K562 (cell line): ENCODE measurements around the gene ERCC3. TPM values are rescaled to one million over a fixed set of nuclear protein-coding genes. Genes with fewer than 3 reads are reported as not detected.
A peak's percentile ranks its signal among the peaks of the same experiment; 100 is the strongest.

Experiments
- BMI1 ChIP-seq: fragments of 150-350 bp; IDR thresholded peaks from 2 replicates; pipeline ENCODE4 v1.6.1; 2014; ENCODE audit warnings: low read length
- CBX1 ChIP-seq: sonication (generic); IDR thresholded peaks from 2 replicates; pipeline ENCODE4 v1.6.1; 2016; ENCODE audit warnings: antibody characterized with exemption, low read depth, mild to moderate bottlenecking
- CLOCK ChIP-seq: fragments of 250-450 bp; sonication (Bioruptor Pico); IDR thresholded peaks from 2 replicates; pipeline ENCODE4 v1.4.0; 2020; ENCODE audit warnings: mild to moderate bottlenecking, moderate library complexity, borderline replicate concordance
- FOS ChIP-seq: IDR thresholded peaks from 3 replicates; pipeline ENCODE4 v1.6.1; 2011; ENCODE audit not compliant: insufficient read length; ENCODE audit errors: extremely low read depth
- FOXA3 ChIP-seq, 2 experiments: fragments of 450-650 bp in 1 of 2; sonication (generic) in 1 of 2; formaldehyde crosslinking; IDR thresholded peaks in 1 of 2; conservative IDR thresholded peaks in 1 of 2; 2 replicates each; pipeline versions ENCODE4 v1.4.0 to v1.8.0; 2020 to 2022; ENCODE audit warnings: mild to moderate bottlenecking in 2 of 2, missing genetic modification reagents in 1 of 2
- FOXJ3 ChIP-seq: sonication (generic); formaldehyde crosslinking; IDR thresholded peaks from 2 replicates; pipeline ENCODE4 v1.4.0; 2020; ENCODE audit warnings: mild to moderate bottlenecking, missing genetic modification reagents
- KLF16 ChIP-seq: IDR thresholded peaks from 2 replicates; pipeline ENCODE4 v1.6.1; 2016; ENCODE audit warnings: antibody characterized with exemption
- MAFK ChIP-seq: IDR thresholded peaks from 2 replicates; pipeline ENCODE4 v1.6.1; 2011; ENCODE audit warnings: low read length, improper control_type of control experiment
- MCM3 ChIP-seq: fragments of 450-650 bp; IDR thresholded peaks from 2 replicates; pipeline ENCODE4 v1.6.1; 2016
- MIER1 ChIP-seq: fragments of 450-650 bp; IDR thresholded peaks from 2 replicates; pipeline ENCODE4 v1.6.1; 2016; ENCODE audit warnings: antibody characterized with exemption, mild to moderate bottlenecking, low read depth
- MXI1 ChIP-seq: IDR thresholded peaks from 2 replicates; pipeline ENCODE4 v1.6.1; 2011; ENCODE audit warnings: low read depth, mild to moderate bottlenecking, improper control_type of control experiment, low read length
- NCOA1 ChIP-seq: fragments of 450-650 bp; IDR thresholded peaks from 2 replicates; pipeline ENCODE4 v1.6.1; 2016; ENCODE audit warnings: low read depth
- NCOA4 ChIP-seq: fragments of 450-650 bp; IDR thresholded peaks from 2 replicates; pipeline ENCODE4 v1.6.1; 2018; ENCODE audit warnings: mild to moderate bottlenecking; ENCODE audit not compliant: partially characterized antibody
- NR1H2 ChIP-seq: sonication (generic); formaldehyde crosslinking; IDR thresholded peaks from 2 replicates; pipeline ENCODE4 v1.4.0; 2020; ENCODE audit warnings: mild to moderate bottlenecking, missing genetic modification reagents
- NR3C1 ChIP-seq: sonication (generic); formaldehyde crosslinking; IDR thresholded peaks from 2 replicates; pipeline ENCODE4 v1.8.1; 2022; ENCODE audit warnings: missing genetic modification reagents
- NUFIP1 ChIP-seq: fragments of 450-650 bp; IDR thresholded peaks from 2 replicates; pipeline ENCODE4 v1.6.1; 2018; ENCODE audit not compliant: partially characterized antibody
- SPI1 ChIP-seq: IDR thresholded peaks from 2 replicates; pipeline ENCODE4 v1.6.1; 2011; ENCODE audit warnings: low read depth, low read length, control low read depth, borderline replicate concordance
- SUPT5H ChIP-seq: fragments of 450-650 bp; IDR thresholded peaks from 2 replicates; pipeline ENCODE4 v1.6.1; 2016
- ZNF124 ChIP-seq: sonication (generic); formaldehyde crosslinking; IDR thresholded peaks from 2 replicates; pipeline ENCODE4 v1.8.1; 2022; ENCODE audit warnings: missing genetic modification reagents
- ZNF140 ChIP-seq: fragments of 250-450 bp; sonication (Bioruptor Pico); IDR thresholded peaks from 2 replicates; pipeline ENCODE4 v1.8.0; 2021; ENCODE audit warnings: moderate library complexity, mild to moderate bottlenecking, inconsistent platforms
- ZNF146 ChIP-seq: IDR thresholded peaks from one replicate; pipeline ENCODE4 v1.6.1; 2018; ENCODE audit warnings: missing compliant biosample characterization; ENCODE audit not compliant: unreplicated experiment
- ZNF436 ChIP-seq: fragments of 250-450, 450-650 bp; sonication (Bioruptor Pico); formaldehyde crosslinking; IDR thresholded peaks from 2 replicates; pipeline ENCODE4 v1.7.0; 2020; ENCODE audit warnings: mild to moderate bottlenecking
- ZNF785 ChIP-seq: fragments of 250-450 bp; sonication (Bioruptor Pico); IDR thresholded peaks from 2 replicates; pipeline ENCODE4 v1.4.0; 2020; ENCODE audit warnings: mild to moderate bottlenecking
- polyA plus RNA-seq, 8 experiments: library from polyadenylated mRNA; depleted of rRNA in 4 of 8; stranded (reverse) in 5 of 8; unstranded in 3 of 8; fragments of >200 nt; fragmentation: Nextera tagmentation in 2 of 8; fragmentation: Illumina TruSeq in 1 of 8; extraction: Ambion mirVana in 2 of 8; extraction: Trizol in 1 of 8; gene quantifications; 2 replicates each; pipeline versions ENCODE4 v1.2.1 to v1.2.3, GENCODE V29; 2011 to 2014; ENCODE audit warnings: inconsistent platforms in 1 of 8, missing spikeins in 1 of 8
- total RNA-seq, 7 experiments: library from RNA; depleted of rRNA in 6 of 7; stranded (reverse); fragments of >200 nt in 6 of 7; fragmentation: Illumina TruSeq in 2 of 7; extraction: Trizol in 2 of 7; gene quantifications; 2 replicates each; pipeline versions ENCODE4 v1.2.1 to v1.2.3, GENCODE V29; 2011 to 2021; ENCODE audit warnings: low replicate concordance in 1 of 7
- TF ChIP-seq, protein P1 (sequence below): sonication (generic); formaldehyde crosslinking; IDR thresholded peaks from 2 replicates; pipeline ENCODE4 v1.8.0; 2022; ENCODE audit warnings: mild to moderate bottlenecking, missing genetic modification reagents

The ERCC3 gene
- total and polyA plus RNA-seq, 9 of the 15 experiments (the other 6 are each of a cell fraction or from before 2014, with no cell fraction given): 17.9 to 61.5 (median 43.1) TPM

DNA sequence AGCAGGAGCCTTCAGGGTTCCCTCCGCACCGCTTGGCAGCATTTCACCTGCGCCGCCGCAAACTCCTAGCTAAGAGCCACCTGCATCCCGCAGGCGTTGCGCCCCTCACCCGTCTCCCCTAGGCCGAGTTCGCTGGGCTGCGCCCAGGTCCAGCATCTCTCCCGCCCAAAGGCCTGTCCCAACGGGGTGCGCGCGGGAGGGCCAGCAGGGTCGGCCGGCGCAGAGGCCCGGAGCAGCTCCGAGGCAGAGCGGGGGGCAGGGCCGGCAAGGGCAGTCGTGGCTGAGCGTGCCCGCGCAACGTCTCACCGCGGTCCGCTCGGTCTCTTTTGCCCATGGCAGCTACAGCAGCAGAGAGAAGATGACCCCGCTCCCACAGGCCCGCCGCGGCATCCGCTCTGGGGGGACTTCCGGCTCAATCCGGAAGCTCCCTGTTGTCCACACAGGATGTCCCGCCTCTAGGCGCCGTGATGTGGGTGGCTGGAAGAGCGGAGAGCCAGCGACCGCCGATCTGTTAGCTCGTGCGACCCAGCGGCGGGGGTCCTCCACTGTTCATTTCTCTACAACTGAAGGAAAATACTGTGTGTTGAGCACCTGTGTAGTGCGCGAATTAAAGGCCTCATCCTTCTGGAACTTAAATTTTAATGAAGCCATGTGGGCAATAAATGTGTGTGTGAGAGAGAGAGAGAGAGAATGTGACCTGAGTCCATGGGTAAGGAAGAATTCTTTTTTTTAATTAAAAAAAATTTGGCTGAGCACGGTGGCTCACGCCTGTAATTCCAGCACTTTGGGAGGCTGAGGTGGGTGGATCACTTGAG lies at the start of gene ERCC3 (continued):
- TF ChIP-seq SUPT5H (peak; percentile 96), ZNF785 (CRISPR knock-in tag) (no peak), MXI1 (no peak), NR3C1 (no peak), BMI1 (no peak), NR1H2 (CRISPR knock-in tag) (no peak), MIER1 (no peak), FOXJ3 (CRISPR knock-in tag) (no peak), MAFK (no peak), NCOA4 (no peak), NUFIP1 (no peak), KLF16 (no peak), FOXA3 (CRISPR knock-in tag; conservative IDR thresholded peaks at IDR 0.05 in 1 of 2, IDR thresholded peaks at IDR 0.05 in 1 of 2) (peak in 1 of 2 experiments; percentile 69; a peak in 1 of 4 replicates), CBX1 (peak; percentile 61; the same call in 1 of the 2 replicates), ZNF140 (CRISPR knock-in tag) (no peak), SPI1 (no peak), MCM3 (no peak), ZNF146 (no peak), ZNF124 (CRISPR knock-in tag) (no peak), ZNF436 (no peak), CLOCK (CRISPR knock-in tag) (no peak), FOS (no peak), NCOA1 (no peak)
- TF ChIP-seq, protein P1, sequence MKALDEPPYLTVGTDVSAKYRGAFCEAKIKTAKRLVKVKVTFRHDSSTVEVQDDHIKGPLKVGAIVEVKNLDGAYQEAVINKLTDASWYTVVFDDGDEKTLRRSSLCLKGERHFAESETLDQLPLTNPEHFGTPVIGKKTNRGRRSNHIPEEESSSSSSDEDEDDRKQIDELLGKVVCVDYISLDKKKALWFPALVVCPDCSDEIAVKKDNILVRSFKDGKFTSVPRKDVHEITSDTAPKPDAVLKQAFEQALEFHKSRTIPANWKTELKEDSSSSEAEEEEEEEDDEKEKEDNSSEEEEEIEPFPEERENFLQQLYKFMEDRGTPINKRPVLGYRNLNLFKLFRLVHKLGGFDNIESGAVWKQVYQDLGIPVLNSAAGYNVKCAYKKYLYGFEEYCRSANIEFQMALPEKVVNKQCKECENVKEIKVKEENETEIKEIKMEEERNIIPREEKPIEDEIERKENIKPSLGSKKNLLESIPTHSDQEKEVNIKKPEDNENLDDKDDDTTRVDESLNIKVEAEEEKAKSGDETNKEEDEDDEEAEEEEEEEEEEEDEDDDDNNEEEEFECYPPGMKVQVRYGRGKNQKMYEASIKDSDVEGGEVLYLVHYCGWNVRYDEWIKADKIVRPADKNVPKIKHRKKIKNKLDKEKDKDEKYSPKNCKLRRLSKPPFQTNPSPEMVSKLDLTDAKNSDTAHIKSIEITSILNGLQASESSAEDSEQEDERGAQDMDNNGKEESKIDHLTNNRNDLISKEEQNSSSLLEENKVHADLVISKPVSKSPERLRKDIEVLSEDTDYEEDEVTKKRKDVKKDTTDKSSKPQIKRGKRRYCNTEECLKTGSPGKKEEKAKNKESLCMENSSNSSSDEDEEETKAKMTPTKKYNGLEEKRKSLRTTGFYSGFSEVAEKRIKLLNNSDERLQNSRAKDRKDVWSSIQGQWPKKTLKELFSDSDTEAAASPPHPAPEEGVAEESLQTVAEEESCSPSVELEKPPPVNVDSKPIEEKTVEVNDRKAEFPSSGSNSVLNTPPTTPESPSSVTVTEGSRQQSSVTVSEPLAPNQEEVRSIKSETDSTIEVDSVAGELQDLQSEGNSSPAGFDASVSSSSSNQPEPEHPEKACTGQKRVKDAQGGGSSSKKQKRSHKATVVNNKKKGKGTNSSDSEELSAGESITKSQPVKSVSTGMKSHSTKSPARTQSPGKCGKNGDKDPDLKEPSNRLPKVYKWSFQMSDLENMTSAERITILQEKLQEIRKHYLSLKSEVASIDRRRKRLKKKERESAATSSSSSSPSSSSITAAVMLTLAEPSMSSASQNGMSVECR: peak; percentile 53; the same call in 1 of the 2 replicates
